HG03378 (cell line): ENCODE results near the gene PTGDR2.

Source experiments
- ATAC-seq: cut with Tn5 transposase; IDR thresholded peaks from one replicate; pipeline ENCODE4 v1.9.1; 2021; ENCODE audit warnings: mild to moderate bottlenecking, moderate library complexity; ENCODE audit not compliant: unreplicated experiment

PTGDR2 gene

DNA sequence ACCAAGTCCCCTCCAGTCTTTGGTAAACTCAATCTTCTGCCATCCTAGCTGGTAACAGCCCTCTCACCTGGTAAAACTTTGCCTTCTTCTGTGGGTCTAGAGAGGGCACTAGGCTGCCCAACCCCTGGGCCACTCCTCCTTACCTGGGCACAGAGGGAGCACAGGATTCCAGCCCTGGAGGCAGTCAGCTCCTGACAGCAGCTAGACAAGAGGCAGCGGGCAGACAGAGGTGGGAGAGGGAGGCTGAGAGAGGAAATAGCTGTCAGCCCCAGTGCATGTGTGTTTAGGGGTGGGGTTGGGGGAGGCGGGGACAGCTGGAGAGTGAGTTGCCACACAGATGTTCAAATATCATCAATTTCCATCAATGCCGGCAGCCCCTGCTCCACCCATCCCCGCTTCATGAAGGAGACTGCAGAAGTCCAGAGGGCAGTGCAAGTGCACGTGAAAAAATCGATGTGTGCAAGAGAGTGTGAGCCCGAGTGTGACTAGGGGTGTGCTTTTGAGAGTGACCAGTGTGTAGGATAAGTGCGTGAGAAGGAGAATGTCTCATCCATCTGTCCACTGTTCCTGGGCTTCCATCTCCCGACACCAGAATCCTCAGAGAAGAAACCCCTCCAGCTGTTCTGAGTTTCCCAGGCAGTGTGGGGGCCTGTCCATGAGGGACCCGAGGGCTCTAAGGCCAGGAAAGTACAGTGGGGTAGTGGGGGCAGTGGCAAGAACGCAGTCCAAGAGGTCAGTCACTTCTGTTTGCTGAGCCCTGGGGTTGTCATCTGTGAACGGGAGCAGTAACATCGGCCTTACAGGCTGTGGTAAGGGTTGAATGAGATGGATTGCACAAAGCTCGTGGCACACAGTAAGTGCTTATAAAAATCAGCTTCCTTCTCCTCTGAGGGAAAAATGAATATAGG lies at the start of gene PTGDR2:
Gene PTGDR2, minus strand, starts transcription at position 225 of the 908 bp plus-strand sequence. CDS start 2,228 bp downstream, outside the sequence.
- no peak for ATAC-seq

DNA sequence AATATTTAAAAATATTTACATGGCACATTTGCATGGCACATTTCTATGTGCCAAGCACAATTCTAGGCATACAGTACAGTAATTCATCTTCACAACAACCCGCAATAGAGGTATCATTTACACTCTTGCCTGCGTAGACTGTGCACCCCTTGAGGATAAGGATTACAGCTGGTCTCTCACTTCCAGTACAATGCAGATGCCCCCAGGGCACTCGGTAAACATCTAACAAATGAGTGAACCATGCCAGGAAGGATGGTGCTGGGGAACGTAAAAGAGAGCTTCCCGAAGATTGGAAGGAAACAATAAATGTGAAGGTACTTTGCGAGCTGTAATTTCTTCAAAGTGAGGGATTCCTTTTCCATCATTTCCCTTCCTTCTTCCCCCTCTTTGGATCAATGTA lies 49.3 kb upstream of the PTGDR2 start:
- ATAC-seq, result no peak

GRCh38 chr11:60902625-60903024 lies 46.9 kb upstream of the PTGDR2 start:
- ATAC-seq, result no peak

GRCh38 chr11:60900673-60901404 lies 45.1 kb upstream of the PTGDR2 start:
- no peak for ATAC-seq

GRCh38 chr11:60899977-60900376 lies 44.2 kb upstream of the PTGDR2 start:
- no peak for ATAC-seq

DNA sequence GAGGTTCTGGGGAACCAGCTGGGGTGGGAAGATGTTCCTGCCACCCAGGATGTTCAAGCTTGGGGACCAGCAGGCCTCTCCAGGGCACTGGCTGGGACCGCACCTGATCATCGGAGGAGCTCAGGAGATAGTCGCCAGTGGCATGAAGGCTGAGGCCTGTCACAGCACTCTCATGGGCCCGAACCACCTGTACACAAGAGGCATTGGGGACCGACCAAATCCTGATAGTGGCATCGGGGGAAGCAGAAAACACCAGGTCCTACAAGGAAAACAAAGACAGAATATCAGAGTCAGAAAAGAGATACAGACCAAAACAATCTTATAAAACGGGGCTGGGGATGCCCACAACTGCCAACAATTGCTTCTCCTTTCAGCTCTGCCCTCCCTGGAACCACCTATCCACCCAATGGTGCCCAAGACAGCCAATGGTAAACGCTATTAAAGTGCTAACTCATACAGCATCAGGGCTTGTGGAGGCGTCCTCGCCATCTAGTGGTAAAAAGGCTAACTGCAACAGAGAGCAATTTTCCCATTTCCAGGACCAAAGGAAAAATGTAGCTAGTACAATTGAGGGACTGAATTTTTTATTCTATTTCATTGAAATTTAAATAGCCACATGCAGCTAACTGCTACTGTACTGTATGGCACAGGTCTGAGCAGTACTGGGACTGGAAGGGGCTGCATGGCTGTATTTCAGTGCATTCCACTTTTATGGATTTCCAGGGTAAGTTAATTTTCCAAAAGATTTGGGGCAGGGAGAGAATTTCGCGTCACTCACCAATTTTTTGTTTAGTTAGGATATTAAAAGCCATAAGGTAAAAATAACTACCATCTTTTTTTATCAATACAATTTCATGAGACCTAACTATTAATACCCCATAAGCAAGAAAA lies 43.5 kb upstream of the PTGDR2 start:
- peak; percentile 54 for ATAC-seq

- ATAC-seq, result no peak
Observed at GRCh38 chr11:60897496-60897895, 41.7 kb upstream of the PTGDR2 start.

DNA sequence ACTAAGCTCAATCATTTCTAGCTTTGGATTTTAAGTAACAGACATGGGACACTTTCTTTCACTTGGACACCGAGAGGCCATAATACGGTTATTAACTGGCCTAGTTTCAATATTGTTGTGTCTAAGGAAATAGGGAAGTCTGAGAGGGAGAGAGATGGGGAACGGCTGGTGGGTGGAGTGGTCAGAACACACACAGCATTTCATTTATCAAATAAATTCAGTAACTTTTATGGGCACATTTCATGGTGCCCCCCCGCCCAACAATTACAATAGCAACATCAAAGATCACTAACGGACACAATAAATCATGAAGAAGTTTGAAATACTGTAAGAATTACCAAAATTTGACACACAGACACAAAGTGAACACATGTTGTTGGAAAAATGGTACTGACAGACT lies 39.9 kb upstream of the PTGDR2 start:
- ATAC-seq, result no peak

GRCh38 chr11:60891103-60891741 lies 35.5 kb upstream of the PTGDR2 start:
- ATAC-seq, result no peak

DNA sequence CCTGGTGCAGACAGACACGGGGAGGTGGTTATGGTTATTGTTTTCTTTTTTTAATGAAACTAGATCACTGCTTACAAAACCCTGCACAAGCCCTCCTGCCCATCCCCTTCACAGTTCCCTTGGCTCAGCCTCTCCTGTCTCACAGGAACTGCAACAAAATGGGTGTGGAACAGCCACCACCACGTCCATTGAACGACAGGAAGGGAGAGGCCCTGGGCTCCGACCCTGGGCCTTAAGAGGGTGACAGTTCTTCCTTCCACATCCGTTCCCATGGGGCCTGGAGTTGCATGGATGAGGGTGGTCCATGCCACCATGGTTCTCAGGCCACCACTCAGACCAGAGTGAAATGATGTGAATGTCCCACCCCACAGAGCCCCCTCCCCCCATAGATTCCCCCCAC lies 34.9 kb upstream of the PTGDR2 start:
- ATAC-seq, result no peak

DNA sequence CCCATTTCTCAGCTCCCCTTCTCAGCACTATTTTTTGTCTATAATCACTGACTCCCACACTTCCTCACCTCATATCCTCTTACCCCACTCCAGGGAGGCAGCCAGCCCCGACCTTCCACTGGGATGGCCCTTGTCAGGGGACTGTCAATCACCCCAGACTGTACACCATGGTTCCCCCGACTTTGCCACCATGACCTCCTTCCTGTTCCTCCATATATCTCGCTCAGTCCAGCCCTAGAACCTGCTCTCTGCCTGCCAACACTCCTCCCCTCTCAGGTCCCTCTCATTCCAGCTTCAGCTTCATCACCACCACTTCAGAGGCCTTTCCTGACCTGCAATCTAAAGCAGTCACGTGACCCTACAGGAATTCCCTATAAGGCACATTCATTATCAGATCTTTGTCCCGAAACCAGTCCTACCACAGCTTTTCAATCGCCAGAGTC lies 34.1 kb upstream of the PTGDR2 start:
- no peak for ATAC-seq

DNA sequence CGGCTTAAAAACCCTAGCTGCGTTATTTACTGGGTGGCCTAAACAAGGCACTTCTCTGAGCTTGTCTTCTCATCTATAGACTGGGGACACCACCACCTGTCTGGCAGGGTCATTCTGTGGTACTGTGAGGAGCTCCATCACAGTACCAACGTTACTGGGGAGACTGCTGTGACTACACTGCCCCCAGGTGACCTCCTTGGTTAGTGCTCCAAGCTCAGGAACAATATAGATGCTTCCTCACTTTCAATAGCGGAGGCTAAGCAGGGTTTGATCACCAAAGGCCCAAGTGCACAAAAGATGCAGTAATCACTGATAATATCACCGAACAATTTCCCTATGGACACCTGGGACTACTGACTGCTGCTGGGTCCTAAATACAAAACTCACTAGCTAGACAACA lies 31.8 kb upstream of the PTGDR2 start:
- ATAC-seq, result no peak

DNA sequence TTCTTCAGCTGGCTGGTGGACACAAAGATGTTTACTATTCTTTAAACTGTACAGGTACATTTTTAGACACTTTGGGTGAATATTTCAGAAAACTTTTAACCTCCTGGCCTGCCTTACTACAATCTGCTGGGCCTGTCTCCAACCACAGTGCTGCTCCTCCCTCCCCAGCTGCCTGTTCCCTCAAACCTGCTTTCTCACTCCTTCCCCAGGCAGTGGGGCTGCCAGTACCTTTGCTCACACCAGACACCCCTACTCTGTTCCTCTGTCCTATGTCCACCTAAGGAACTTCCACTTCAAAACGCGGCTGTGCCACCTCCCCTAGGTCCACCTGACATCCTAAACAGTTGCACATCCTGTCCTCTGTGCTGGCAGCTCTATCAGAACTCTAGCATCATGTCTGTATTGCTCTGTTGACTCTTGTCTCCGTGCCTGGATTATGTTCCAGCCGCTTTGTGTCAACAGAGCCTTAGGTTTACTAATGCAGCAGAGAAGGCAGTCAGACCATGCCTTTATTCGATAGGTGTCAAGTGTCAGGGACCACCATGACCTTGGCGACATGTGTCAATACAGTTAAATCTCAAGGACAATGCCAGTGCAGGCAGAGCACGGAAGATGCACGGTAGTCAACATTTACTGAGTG lies 25.0 kb upstream of the PTGDR2 start:
- no peak for ATAC-seq

- no peak for ATAC-seq
Observed at GRCh38 chr11:60879971-60880588, 24.3 kb upstream of the PTGDR2 start.

DNA sequence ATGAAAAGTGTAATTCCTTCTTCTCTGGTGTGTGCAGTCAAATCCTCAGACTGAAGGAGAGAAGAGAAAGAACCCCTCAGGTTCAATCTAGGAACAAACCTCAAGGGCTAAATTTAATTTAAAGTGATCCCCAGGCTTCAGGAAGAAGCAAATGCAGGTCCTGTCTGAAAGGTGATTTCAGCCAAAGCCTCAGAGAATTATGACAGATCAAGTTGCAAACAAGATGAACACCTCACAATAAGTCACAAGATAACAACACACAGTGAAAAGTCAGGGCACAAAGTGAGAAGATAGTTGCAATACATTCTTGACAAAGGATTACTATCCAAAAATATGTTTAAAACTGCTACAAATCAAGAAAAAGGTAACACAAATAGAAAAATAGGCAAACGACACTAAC lies 23.4 kb upstream of the PTGDR2 start:
- ATAC-seq, result no peak

DNA sequence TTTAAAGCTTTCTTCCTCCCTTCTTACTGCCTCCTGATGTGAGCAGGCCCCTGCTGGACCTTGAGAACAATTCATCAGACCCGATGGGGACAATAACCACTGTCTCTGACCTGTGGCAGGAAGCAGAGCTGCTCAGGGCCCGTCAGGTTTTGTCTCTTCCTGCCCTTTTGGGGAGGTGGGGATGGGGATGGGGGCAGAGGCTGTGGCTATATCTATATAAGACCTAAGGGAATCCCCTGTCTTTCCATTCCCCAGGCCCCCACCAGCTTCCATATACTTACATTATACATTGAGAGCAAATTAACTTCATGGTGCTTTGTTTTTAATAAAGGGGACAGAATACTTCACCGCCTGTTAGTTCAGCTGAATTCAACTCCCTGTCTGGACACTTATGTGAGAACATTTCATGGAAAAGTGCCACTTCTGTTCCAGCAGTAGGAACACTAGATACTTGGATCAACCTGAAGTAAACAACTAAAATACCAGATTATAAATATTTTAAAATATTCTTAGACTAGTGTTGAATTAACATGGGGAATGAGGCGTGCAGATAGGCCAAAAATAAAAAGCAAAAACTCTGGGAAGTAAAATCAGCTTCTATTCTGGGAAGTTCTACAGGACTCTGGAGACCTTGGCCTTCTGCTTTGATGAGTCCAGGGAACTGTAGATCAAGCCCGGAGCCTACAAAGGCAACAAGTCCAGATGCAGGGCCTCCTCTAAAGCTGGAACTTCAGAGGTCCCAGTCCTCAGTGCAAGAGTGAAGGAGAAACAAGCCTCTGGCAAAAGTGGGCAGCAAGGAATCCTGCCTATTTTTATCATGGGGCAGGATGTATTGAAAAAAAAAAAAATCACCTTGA lies 22.7 kb upstream of the PTGDR2 start:
- ATAC-seq, result no peak

- no peak for ATAC-seq
Observed at GRCh38 chr11:60876168-60876485, 20.4 kb upstream of the PTGDR2 start.

DNA sequence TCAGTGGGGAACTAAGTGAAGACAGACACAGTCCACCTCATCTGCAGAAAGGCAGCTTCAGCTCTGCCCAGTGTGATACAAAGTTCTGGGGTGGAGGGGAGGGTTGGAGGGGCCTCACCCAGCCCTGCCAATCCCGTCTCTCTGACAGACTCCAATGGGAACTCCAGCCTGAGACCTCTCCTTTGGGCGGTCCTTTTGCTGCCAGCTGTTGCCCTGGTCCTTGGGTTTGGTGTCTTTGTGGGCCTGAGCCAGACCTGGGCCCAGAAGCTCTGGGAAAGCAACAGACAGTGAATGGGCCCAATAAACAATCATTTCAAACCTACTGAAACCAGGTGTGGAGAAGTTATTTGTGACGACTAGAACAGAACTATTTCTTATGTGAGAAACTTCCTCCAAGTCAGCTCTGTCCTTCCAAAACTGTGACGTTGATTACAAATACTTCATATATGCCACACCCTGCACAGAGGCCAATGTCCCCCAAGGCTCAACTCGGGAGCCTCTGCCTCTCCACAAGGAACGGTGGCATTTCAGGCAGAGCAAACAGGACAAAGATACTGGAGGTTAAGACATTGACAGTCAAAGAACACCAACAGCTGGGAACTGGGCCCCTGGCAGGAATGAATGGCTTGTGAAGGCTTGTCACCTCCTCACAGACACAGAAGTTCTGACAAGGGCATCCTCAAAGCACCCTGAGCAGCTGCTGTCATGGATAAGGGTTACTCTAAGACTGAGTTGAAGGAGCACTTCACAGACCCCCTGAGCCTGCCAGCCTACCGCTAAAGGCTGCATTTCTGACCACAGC lies 19.8 kb upstream of the PTGDR2 start:
- ATAC-seq, result no peak
